Gastrocnemius medialis (tissue), 4 donors: ENCODE data around the gene FICD.

ENCODE experiments used
- POLR2A ChIP-seq, 2 donors: fragments of 450-650 bp; IDR thresholded peaks; one replicate each; pipeline ENCODE4 v1.6.1; 2017; ENCODE audit warnings: antibody characterized with exemption in 2 of 2, mild to moderate bottlenecking in 2 of 2, moderate library complexity in 2 of 2
- TF ChIP-seq, protein P1 (sequence below), 5 experiments: fragments of 450-650 bp in 3 of 5; fragments of 200-600 bp in 2 of 5; sonication (generic) in 2 of 5; IDR thresholded peaks in 4 of 5; conservative IDR thresholded peaks in 1 of 5; 1 replicate in 4 of 5; 2 replicates in 1 of 5; pipeline ENCODE4 v1.5.1; 2016 to 2019; ENCODE audit warnings: antibody characterized with exemption in 5 of 5, mild to moderate bottlenecking in 3 of 5, moderate library complexity in 3 of 5

DNA sequence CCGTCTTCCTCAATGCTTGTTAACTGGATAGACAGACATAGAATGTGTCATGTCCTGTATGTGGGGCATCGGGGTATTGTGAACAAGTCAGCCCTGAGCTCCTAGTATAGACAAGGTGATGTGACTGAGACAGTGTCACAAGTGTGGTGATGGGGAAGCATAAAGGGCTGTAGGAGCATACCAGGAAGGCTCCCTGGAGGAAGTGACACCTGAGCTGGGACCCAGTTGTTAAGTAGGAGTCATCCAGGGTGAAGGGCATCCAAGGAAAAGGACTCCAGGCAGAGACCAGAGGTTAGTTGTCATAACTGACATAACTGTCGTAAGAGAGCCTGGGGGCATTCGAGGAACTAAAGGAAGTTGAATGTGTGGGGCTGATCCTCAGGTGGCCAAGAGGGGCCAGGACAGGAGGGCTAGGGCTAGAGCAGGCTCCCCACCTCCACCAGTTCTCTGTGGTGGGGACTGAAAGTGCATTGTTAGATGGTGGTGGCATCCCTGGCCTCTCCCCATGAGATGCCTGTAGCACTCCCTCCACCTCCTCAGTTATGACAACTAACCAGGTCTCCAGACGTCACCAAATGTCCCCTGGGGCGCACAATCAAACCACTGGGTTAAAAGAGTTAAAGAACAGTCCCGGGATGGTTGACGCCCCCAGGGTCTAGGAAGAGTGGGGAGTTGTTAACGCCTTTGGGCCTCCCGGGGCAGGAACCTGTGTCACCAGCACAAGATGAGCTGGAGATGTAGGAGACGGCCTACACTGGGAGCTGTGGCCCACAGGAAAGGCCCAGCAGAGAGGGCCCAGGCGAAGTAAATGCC lies 2.4 kb downstream of the FICD start:
- TF ChIP-seq, protein P1, sequence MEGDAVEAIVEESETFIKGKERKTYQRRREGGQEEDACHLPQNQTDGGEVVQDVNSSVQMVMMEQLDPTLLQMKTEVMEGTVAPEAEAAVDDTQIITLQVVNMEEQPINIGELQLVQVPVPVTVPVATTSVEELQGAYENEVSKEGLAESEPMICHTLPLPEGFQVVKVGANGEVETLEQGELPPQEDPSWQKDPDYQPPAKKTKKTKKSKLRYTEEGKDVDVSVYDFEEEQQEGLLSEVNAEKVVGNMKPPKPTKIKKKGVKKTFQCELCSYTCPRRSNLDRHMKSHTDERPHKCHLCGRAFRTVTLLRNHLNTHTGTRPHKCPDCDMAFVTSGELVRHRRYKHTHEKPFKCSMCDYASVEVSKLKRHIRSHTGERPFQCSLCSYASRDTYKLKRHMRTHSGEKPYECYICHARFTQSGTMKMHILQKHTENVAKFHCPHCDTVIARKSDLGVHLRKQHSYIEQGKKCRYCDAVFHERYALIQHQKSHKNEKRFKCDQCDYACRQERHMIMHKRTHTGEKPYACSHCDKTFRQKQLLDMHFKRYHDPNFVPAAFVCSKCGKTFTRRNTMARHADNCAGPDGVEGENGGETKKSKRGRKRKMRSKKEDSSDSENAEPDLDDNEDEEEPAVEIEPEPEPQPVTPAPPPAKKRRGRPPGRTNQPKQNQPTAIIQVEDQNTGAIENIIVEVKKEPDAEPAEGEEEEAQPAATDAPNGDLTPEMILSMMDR (IDR thresholded peaks at IDR 0.05 in 4 of 5, conservative IDR thresholded peaks at IDR 0.05 in 1 of 5) = no peak
- no peak for TF ChIP-seq POLR2A (IDR thresholded peaks at IDR 0.05)
